ENCODE results near the gene ITGA8.
"Not testable (repeated sequence)": the region's sequence is repeated elsewhere in the genome, so short reads cannot be mapped to it uniquely, and the experiment has no call there.

Gene ITGA8

DNA sequence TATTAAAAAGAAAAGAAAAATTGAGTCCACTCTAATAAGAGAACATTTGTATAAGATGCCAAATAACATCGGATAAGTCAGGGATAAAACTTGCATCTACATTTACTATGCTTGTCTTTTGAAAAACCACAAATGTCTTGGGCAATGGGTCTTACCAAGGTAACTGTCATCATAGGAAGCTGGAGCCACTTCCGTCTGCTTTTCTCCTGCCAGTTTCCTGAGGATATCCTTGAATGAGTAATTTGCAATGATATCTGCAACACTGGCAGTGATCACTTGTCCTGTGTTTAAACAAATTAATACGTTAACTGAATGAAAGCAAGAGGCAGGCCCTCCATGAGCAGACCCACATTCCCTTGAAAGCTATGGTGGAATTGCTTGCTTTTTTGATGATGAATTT is 47.3 kb downstream of the ITGA8 start:
- DNase-seq = no peak

DNA sequence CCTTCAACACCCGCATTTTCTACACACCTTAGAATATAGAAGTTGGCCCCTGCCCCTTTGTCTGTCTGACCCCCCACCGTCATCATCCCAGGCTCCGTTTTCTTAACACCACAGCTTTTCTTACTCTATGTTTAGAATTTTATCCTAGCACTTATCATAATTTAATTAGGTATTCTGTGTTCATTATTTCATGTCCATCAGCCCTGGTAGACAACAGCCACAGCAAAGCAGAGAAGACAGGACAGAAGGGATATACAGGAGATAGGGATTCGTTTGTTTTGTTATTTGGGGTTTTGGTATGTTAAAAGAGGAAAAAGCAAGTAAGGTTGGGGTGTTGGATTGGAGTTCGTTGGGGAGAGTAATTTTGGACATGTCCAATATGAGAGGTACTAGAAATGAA is 48.8 kb downstream of the ITGA8 start:
- DNase-seq = no peak

DNA sequence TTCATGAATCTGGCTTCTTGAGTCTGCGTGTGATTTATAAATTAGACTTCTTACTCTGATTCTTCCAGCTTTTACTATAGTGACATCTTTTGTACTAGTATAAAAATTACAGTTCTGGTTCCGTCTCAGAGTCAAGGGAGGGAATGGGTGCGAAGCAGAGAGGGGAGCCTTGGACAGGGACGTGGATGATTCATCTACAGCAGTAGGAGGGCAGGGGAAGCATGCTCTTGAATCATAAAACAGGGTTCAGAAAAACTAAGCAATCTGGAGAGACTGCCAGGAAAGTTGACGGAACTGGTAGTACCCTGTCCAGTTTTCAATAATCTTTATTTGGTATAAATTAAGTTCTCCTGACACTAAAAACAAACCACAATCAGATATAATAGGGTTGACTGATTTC is 58.1 kb downstream of the ITGA8 start:
- no peak for DNase-seq

DNA sequence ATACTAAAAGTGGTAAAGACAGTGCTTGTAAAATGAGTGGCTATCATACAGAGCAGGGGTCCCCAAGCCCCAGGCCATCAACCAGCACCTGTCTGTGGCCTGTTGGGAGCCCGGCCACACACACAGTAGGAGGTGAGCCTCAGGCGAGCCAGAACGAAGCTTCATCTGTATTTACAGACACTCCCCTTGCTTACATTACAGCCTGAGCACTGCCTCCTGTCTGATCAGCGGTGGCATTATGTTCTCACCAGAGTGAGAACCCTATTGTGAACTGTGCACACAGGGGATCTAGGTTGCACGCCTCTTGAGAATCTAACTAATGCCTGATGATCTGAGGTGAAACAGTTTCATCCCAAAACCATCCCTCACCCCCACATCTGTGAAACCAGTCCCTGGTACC is 58.7 kb downstream of the ITGA8 start:
- no peak for DNase-seq

DNA sequence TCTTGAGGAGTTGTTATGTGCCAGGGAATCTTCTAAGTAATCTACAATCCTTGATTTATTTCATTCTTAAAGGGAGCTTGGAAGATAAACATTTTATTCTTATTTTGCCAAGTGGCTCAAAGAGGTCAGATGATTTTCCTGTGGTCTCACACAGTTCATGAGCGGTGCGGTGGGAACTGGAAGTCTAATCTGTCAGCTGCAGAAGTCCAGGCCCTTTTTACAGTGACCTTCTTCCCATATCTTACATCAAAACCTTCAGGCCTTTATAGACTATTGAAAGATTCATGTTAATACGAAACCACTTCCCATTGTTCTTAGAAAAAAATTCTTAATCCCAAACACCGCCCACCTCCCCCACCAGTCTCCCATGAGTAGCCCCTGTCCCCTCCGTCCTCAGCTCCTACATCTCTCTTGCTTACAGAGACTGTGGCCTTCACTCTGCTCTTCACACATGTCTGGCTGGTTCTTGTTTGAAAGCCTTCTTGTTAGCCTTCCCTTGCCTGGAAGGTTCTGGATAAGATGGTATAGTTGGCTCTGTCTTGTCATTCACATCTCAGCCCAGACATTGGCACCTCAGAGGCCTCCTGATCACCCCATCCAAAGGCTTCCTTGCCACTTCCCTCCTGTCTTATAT is 61.5 kb downstream of the ITGA8 start:
- DNase-seq = no peak

DNA sequence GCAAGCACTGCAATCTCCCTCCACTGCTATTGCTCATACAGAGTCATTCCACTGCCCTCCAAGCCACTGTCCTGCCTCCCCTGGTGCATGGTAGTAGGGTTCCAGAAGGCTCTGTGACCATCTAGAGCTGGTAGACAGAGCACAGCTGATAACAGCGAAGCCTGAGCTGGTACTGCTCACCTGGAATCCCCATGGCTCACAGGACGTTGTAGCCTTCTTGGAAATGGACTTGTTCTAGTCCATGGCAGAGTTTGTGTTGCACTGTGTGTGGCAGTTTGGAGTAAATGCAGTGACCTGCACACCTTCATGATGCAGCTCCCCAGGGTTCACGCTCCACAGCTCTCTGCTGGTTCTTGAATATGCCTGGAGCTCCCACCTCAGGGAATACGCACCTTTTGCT is 67.0 kb downstream of the ITGA8 start:
- DNase-seq = no peak

DNA sequence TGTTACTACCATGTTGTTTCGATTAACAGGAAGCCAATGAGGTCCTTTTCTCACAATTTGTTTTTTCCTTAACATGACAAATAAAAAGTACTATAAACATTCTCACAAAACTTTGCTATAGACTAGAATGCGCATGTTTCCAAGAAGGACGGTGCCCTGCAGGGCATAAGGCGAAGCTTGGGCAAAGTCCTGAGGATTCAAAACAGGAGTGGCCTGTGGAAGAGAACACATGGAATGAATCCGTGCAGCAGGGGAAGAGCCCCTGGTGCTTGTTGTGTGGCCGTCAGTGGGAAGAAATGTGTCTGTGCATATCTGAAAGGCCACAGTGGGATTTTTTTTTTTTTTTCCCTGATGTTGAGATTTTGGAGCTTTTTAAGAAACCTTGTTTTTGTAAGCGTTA is 67.6 kb downstream of the ITGA8 start:
- DNase-seq = no peak

DNA sequence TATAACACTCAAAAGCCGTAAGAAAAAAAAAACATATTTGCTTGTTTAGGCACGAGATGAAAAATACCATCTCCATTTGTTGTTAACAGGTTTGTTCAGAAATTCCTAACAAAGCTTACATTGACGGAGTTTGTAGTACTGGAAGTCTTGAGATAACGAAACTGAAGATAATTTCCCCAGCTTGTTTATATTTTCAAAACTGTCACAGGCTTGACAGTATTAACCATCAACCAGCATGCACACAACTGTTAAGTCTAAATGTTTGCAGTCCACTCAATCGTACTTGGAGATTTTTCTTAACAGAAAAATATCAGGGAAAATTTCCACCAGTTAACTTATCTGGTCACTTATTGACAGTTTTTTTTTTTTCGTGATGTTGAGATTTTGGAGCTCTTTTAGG is 68.5 kb downstream of the ITGA8 start:
- no peak for DNase-seq

DNA sequence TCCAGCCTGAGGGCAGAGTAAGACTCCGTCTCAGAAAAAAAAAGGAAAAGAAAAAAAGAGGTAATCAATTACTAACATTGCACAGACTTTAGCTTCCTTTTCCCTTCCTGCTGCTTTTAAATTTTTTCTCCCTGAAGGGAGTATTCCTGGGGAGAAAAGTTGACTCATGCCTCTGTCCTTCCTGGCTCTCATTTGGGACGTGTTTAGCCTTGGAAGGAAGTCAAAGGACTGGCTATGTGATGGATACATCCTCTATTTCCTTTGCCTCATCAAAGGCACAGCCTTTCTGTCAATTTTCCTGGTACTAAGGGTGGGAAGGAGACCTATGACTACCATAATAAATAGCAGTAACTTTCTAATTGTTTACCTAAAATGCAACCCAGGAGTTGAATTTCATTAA is 77.6 kb downstream of the ITGA8 start:
- DNase-seq = peak; percentile 29

DNA sequence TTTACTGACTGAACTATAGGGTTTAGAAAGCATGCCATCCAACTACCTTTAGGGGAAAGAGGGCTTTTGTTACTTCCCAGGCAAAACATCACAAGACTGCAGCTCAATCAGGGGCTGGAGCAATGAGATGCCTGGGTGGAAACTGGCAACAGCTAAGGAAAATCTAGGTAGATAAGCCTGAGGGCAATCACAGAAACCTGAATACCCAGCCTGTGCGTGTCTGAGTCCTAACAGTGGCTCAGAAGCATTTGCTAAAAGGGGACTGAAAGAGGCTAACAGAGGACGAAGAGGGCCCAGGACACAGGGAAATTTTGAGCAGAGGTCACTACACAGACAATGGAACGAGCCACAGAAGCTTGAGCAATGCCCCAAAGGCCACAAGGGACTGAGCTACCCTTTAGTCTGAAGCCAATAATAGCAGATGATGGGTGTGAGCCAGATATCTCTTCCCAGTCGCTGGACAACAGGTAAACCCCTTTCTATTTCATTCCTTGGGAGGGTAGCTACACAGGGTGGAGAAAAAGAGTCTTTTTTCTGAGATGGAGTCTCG is 79.1 kb downstream of the ITGA8 start:
- no peak for DNase-seq

DNA sequence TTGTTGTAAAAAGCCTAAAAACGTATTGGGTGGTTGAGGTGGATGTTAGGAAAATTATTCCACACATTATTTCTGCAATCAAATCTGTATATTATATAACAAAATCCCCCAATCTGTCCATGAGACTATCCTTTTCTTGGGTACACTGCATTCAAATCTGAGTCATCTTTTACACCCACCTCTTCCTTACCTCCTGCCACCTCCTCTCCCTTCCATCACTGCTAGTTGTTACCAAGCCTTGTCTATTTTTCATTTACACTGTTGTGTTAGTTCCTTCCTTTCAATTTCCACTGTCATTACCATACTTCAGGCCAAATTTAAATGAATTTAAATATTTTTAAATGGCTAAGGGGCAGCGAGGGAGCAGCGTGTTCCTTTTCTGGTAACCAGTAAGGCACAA is 83.3 kb downstream of the ITGA8 start:
- DNase-seq = no peak

DNA sequence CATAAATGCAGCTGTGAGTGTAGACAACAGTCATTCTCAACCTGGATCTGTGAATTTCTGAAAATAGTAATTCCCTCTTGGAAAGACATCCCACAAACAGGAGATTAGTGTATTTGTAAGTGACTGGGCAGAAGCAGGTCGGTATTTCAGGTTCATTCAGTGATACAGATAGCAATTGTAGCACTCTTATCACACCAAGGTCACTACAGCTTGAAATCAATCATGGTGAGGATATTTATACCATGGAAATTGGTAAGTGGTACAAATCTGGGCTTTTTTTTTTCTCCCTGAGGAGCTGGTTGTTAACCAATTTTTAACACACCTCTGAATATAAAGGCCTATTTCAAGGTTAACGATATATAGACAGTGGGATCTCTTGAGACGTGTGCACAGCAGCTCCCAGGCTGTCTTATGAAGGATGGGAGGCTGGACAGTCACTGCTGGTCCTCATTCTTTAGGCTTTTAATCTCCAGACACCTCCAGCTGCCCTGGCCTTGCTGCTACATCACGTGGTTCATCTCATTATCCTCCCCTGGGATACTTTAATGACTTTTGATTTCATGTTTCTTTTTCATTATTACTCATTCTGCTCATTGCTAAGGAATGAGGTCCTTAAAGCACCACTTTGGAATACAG is 87.1 kb downstream of the ITGA8 start:
- DNase-seq = no peak

DNA sequence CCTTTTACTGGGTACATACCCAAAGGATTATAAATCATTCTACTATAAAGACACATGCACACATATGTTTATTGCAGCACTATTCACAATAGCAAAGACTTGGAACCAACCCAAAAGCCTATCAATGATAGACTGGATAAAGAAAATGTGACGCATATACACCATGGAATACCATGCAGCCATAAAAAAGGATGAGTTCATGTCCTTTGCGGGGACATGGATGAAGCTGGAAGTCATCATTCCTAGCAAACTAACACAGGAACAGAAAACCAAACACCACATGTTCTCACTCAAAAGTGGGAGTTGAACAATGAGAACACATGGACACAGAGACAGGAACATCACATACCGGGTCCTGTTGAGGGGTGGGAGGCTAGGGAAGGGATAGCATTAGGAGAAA is 88.5 kb downstream of the ITGA8 start:
- not testable (repeated sequence) for DNase-seq

DNA sequence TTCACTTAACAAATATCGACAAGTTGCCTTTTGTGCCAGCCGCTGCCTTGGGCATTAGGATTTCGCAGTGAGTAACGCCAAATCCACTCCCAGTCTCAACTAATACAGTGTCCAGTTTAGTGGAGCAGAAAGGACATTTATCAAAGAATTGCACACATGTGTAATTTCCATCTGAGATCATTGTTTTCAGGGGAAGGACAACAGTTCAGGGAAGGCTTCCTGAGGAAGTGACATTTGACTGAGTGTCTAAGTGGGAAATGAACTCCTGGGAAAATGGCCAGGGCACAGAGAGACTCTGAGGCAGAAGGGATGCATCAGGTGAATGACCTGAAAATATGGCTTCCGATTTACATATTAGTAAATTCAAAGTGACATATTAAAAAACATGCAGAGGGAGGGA is 89.4 kb downstream of the ITGA8 start:
- DNase-seq = no peak

DNA sequence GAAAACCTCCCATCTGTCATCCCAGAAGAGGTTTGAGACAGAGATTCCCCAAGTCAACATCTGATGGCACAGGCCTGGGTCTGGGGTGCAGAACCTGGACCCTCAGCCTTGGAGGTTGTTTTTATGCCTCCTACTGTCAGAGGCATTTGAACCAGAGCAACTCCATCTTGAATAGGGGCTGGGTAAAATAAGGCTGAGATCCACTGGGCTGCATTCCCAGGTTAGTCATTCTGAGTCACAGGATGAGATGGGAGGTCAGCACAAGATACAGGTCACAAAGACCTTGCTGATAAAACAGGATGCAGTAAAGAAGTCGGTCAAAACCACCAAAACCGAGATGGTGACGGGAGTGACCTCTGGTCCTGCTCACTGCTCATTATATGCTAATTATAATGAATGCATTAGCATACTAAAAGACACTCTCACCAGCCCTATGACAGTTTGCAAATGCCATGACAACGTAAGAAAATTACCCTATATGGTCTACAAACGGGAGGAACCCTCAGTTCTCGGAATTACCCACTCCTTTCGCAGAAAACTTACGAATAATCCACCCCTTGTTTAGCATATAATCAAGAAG is 92.0 kb downstream of the ITGA8 start:
- DNase-seq = peak; percentile 9

DNA sequence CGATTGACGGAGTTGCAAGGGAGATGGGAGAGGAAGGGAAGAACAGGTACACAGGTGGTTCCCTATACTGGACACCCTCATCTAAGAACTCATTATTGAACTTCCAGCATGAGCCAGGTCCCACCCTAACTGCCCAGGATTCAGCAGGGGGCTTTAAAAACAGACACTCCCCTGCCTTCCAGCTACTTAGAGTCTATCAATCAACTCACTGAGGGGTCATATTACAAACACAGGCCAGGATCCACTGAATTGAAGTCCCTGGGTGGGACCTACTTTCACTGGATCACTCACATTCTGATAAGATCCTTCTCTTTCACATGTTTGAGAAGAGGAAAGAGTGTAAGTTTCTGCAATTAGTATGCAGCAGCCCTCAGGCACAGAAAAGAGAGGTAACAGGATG is 92.8 kb downstream of the ITGA8 start:
- no peak for DNase-seq

DNA sequence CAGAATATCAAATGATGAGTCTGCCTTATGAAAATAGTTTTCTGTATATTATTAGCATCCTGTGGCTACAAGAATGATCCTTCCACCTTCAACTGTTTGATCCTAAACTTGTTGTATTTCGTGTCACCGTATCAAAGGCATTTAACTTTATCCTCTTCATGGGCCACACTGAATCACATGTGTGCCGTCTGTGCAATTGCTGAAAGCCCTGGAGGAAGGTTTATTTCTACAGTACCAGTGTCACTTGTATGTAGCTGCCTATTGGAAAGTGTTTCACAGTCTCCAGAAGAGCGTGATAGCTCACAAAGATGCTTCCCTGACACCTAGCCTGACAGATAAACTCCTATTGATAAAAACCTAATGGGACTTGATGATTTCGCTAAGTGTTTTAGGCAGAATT is 94.5 kb downstream of the ITGA8 start:
- DNase-seq = no peak

DNA sequence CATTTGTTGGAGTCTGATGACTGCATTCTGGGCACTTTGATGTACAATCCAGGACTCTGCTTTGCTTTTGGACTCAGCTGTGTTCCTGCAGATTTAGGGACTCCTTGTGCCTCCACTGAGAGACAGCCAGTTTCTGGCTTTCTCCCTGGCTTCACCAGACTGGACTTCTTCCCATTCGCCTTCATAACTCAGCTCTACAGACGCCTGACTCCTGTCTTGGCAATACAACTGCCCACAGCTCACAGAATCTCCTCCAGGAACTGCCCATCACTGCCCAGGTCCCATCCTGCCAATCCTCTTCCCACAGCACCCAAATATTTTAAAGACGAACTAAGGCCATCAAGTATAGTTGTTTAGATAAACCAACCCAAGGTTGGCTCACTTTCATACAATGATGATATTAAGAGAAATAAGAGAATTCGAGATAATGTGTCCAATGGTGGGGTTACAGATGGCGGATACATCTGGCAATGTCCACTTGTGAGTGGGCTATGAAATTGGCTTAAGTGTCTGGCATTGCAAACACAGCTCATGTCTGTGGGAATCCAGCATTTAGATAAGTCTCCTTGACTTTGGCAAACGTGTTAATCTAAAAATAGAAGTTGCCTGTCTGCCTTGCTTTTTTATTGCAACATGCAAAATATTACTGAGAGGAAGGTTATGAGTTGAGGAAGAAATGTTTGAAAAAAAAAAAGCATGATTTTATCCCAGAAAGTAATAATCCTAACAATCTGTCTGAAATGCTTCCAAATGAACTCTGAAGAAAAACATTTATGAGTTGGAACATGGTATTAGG is 95.1 kb downstream of the ITGA8 start:
- DNase-seq = no peak

DNA sequence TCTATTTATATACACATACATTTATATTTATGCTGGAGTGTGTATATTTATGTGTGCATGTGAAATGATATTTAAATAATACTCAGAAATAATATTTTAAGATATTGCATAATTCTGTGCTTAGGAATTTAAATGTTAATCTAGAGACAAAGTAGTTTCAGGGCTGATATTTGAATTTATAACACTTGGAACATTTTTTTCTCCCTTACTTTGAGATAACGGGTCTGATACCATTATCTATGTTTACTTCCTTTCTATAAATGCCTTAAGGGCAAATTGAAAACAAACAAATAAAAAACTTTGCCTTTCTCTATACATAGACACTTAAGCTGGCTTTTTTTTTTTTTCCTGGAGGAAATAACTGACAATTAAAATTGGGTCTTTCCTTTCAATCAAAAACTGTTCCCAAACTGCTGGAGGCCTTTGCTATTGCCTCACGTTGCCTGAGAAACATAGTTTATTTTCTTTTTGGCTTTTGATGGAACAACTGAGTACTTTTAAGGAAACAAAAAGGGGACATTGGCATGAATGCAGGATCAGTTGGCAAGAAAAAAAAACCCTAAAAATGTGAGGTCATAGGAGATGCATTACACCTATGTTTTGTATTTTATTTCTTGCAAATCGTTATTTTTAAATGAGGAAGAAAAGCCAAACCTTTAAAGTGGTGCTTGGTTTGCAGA is 98.7 kb downstream of the ITGA8 start:
- no peak for DNase-seq

DNA sequence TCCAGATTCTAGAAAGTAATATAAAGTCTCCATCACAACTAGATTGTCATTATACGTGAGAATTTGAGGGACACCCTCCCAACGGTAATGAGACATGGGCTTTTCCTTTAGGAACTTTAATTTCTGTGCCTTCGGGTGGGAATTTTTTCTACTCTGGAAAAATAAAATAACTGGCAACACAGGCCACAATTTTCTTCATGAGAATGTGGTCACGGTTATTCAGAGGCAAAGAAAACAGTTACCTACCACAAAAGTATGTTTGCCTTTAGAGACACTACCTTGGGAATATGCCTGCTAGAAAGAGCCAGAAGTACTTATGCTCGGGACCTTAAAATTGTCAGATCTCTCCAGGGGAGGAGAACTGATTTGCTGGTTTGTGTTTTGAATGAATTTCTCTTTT is 99.4 kb downstream of the ITGA8 start:
- no peak for DNase-seq

DNA sequence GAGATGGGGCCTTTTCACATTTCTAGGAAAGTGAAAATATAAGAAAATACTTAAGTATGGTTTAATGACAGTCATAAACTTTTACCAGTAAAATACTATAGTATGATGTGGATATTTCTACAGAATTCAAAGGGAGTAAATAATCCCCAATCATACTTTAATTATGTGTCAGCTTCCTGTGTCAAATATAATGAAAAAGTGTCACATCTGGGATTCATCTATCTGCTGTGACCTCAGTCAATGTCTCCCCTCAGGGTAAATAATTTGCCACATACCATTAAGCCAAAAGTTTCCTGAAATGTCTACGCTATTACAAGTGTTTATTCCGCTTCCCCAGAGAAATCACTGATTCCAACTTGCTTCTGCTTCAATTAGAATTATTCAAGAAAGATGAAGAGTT is 110.5 kb downstream of the ITGA8 start:
- DNase-seq = no peak

DNA sequence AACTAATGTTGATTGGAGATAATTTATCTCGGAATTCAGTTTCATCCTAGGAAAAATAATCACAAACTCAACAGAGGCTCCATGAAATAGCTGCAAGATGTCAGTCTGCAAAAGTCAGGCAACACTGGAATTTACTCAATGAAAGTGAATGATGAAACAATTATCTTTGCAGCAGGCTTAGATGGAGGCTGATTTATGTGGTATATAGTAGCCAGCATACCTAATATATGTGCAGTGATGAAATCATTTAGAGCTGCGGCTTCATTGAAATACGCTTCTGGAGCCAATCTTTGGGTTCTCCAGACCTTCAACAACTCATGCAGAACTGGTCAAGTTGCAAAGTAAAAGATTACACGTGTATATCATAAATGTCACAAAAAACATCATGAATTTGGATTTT is 113.3 kb downstream of the ITGA8 start:
- DNase-seq = no peak

DNA sequence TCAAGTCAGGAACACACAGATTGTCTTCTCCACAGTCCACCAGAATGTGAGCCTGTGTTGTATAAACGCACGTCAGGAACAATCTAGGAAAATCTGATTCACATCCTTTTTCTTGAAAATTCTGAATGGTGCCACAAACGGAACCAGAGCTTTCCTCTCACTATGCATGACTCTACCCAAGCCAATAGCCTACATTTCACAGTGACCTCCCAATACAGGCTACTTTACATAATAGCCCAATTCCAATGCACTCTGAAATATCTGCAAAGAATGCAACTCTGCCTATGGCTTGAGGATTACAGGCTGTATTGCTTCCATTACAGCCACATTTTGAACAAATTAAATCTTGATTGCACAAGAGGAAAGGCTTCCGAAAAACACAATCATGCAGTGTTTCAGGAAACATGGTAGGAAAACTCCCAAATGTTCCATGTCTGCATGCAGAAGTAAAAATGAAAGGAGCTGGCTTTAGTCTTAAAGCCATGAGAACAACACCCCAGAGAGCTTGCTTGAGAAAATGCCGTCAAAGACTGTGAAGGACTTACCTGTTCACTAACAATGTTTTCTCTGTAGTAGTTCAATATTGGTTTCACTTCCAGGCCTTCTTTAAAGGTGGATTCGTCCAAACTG is 113.9 kb downstream of the ITGA8 start:
- no peak for DNase-seq

Measured in NCI-H226 (cell line).